Measurements from ENCODE around the gene STK11. TPM values are rescaled to one million over a fixed set of nuclear protein-coding genes. Genes with fewer than 3 reads are reported as not detected.

Gene STK11
- total RNA-seq, 1 experiment from 2014 or later, result 53.0 TPM

- POLR2A ChIA-PET (ENCODE audit: unreplicated experiment), result no interaction called here
- intact Hi-C loops (cut with micrococcal nuclease; ENCODE audit: unreplicated experiment), result loop anchor here (2.0 kb wide), 2 partner anchors 17 to 65 kb away; partner anchors contain the start of gene GPX4
- H3K4me2 ChIP-seq, result peak overlapping the region; percentile 99
- H2AFZ ChIP-seq, result no peak overlapping the region
- peaks cover 50% of the 10 kb centered on the region for H3K4me1 ChIP-seq (replicated peaks; ENCODE audit: insufficient read depth)
- H3K79me2 ChIP-seq (ENCODE audit: low read depth), result peaks cover 92% of the 10 kb centered on the region
- BruUV-seq (replicated peaks), result TSS peak; percentile 26
- H4K20me1 ChIP-seq (ENCODE audit: insufficient read depth), result peaks cover 35% of the 10 kb centered on the region
- no peaks in the 10 kb centered on the region for H3K9me2 ChIP-seq (ENCODE audit: insufficient read depth)
- peak overlapping the region; percentile 78 for H3K4me3 ChIP-seq
- TF ChIP-seq EZH2 (IDR thresholded peaks at IDR 0.05; ENCODE audit: low read depth), result no peak
- TF ChIP-seq, protein P1, sequence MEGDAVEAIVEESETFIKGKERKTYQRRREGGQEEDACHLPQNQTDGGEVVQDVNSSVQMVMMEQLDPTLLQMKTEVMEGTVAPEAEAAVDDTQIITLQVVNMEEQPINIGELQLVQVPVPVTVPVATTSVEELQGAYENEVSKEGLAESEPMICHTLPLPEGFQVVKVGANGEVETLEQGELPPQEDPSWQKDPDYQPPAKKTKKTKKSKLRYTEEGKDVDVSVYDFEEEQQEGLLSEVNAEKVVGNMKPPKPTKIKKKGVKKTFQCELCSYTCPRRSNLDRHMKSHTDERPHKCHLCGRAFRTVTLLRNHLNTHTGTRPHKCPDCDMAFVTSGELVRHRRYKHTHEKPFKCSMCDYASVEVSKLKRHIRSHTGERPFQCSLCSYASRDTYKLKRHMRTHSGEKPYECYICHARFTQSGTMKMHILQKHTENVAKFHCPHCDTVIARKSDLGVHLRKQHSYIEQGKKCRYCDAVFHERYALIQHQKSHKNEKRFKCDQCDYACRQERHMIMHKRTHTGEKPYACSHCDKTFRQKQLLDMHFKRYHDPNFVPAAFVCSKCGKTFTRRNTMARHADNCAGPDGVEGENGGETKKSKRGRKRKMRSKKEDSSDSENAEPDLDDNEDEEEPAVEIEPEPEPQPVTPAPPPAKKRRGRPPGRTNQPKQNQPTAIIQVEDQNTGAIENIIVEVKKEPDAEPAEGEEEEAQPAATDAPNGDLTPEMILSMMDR (conservative IDR thresholded peaks at IDR 0.05), result no peak
- H3K9me3 ChIP-seq (ENCODE audit: insufficient read depth, low read depth), result no peaks in the 10 kb centered on the region
- no peaks in the 10 kb centered on the region for H3K36me3 ChIP-seq (ENCODE audit: low read depth)
- no peaks in the 10 kb centered on the region for H3K27me3 ChIP-seq (ENCODE audit: insufficient read depth, low read depth)
- peak overlapping the region; percentile 84 for H3K27ac ChIP-seq
- H3F3A ChIP-seq (ENCODE audit: insufficient read depth, low read depth), result peaks cover 42% of the 10 kb centered on the region
- DNase-seq, result peak; percentile 78 to 82
- CTCF ChIA-PET, result interaction anchor here (0.6 kb wide), 1 partner anchor 65 kb away, joined by 3 read pairs; no protein-coding TSS in a partner anchor
Observed at GRCh38 chr19:1167687-1168571, 37.6 kb upstream of the STK11 start.

DNA sequence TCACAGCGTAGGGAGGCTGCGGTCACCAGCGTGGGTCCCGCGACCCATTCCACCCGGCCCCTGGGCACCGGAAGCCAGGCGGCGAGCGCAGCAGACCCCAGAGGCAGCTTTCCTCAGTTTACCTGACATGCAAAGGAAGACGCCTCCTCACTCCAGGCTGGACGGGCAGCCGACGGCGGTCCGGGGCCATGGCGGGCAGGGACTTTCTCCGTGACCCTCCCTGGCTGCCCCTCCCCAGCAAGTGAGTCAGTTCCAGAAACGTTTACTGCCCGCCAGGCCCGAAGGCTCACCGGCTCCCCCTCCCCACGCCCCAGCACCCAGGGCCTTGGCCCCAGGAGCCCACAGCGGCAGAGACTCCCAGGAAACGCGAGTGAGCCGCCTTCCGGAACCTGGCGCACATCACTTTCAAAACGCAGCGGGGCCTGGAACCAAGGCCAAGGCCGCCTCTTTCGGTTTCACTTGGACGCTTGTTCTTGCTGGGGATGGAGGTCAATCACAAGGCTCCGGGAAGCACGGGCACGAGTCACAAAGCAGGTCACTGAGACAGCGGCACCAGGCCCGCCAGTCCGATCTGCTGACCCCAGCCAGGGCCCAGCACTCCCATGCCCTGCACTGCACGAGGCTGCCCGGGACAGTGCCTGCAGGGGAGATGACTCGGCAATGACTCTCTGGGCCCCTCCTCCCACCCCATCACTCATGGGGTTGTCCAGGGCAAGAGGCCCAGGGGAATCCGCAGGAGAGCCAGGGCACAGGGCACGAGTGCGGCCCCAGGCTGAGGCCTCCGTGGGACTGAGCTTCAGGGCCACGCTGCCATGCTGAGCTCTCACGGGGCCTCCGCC, 36.8 kb upstream of the STK11 start:
- TSS peak; percentile 21 for BruUV-seq (replicated peaks)
- H3K4me1 ChIP-seq (replicated peaks; ENCODE audit: insufficient read depth), result peaks cover 50% of the 10 kb centered on the region
- TF ChIP-seq EZH2 (IDR thresholded peaks at IDR 0.05; ENCODE audit: low read depth), result no peak
- TF ChIP-seq, protein P1 (conservative IDR thresholded peaks at IDR 0.05), result no peak
- H3K27me3 ChIP-seq (ENCODE audit: insufficient read depth, low read depth), result no peaks in the 10 kb centered on the region
- ChIA-PET POLR2A (ENCODE audit: unreplicated experiment) (interaction anchor here (0.5 kb wide), 1 partner anchor 14 kb away, joined by 4 read pairs; no protein-coding TSS in a partner anchor), CTCF (no interaction called here)
- H3K36me3 ChIP-seq (ENCODE audit: low read depth), result no peaks in the 10 kb centered on the region
- no peaks in the 10 kb centered on the region for H3K9me3 ChIP-seq (ENCODE audit: insufficient read depth, low read depth)
- peak overlapping the region; percentile 84 for H3K27ac ChIP-seq
- H4K20me1 ChIP-seq (ENCODE audit: insufficient read depth), result peaks cover 26% of the 10 kb centered on the region
- peak overlapping the region; percentile 99 for H3K4me2 ChIP-seq
- H3K4me3 ChIP-seq, result peak overlapping the region; percentile 78
- DNase-seq, result peak; percentile 74 to 78
- intact Hi-C loops (cut with micrococcal nuclease; ENCODE audit: unreplicated experiment), result loop anchor here (2.0 kb wide), 2 partner anchors 16 to 66 kb away; partner anchors contain the start of gene GPX4
- H2AFZ ChIP-seq, result no peak overlapping the region
- H3K9me2 ChIP-seq (ENCODE audit: insufficient read depth), result no peaks in the 10 kb centered on the region
- H3F3A ChIP-seq (ENCODE audit: insufficient read depth, low read depth), result peaks cover 42% of the 10 kb centered on the region
- H3K79me2 ChIP-seq (ENCODE audit: low read depth), result peaks cover 91% of the 10 kb centered on the region

GRCh38 chr19:1169411-1169791, 36.2 kb upstream of the STK11 start:
- Histone ChIP-seq H3K9me3 (ENCODE audit: insufficient read depth, low read depth) (no peaks in the 10 kb centered on the region), H3K27me3 (ENCODE audit: insufficient read depth, low read depth) (no peaks in the 10 kb centered on the region), H3K4me1 (replicated peaks; ENCODE audit: insufficient read depth) (peaks cover 50% of the 10 kb centered on the region), H3K27ac (peak overlapping the region; percentile 84), H2AFZ (no peak overlapping the region), H3K9me2 (ENCODE audit: insufficient read depth) (no peaks in the 10 kb centered on the region), H3K4me3 (peak overlapping the region; percentile 78), H3F3A (ENCODE audit: insufficient read depth, low read depth) (peaks cover 42% of the 10 kb centered on the region), H4K20me1 (ENCODE audit: insufficient read depth) (peaks cover 23% of the 10 kb centered on the region), H3K4me2 (peak overlapping the region; percentile 99), H3K79me2 (ENCODE audit: low read depth) (peaks cover 88% of the 10 kb centered on the region), H3K36me3 (ENCODE audit: low read depth) (no peaks in the 10 kb centered on the region)
- intact Hi-C loops (cut with micrococcal nuclease; ENCODE audit: unreplicated experiment), result loop anchor here (2.0 kb wide), 2 partner anchors 15 to 67 kb away; partner anchors contain the start of gene GPX4
- TF ChIP-seq, protein P1 (conservative IDR thresholded peaks at IDR 0.05), result no peak
- TF ChIP-seq EZH2 (IDR thresholded peaks at IDR 0.05; ENCODE audit: low read depth), result no peak
- ChIA-PET CTCF (no interaction called here), POLR2A (ENCODE audit: unreplicated experiment) (interaction anchor here (0.5 kb wide), 1 partner anchor 14 kb away, joined by 4 read pairs; no protein-coding TSS in a partner anchor)
- DNase-seq, result no peak
- TSS peak; percentile 33 for BruUV-seq (replicated peaks)

Data from PC-9 (cell line).